HTERT RPE-1 (cell line): ENCODE results near the gene ADGRF5.

Experiments used
- in situ Hi-C: fragments of 300-500 bp; cut with MboI; formaldehyde crosslinking; loops from 4 replicates; pipeline ENCODE4 v1.14.3; 2020; ENCODE audit warnings: low sequenced_read_pairs

The ADGRF5 gene

GRCh38 chr6:46932526-46933319 lies 11.0 kb upstream of the ADGRF5 start:
- in situ Hi-C loops: no loop called here

- in situ Hi-C loops: no loop called here
Observed at GRCh38 chr6:46931416-46931815, 9.7 kb upstream of the ADGRF5 start.

- in situ Hi-C loops: no loop called here
Observed at GRCh38 chr6:46930331-46930730, 8.6 kb upstream of the ADGRF5 start.

GRCh38 chr6:46927066-46927465 lies 5.3 kb upstream of the ADGRF5 start:
- in situ Hi-C loops: no loop called here

GRCh38 chr6:46926481-46926880 lies 4.7 kb upstream of the ADGRF5 start:
- in situ Hi-C loops: no loop called here

GRCh38 chr6:46925563-46926253 lies 4.0 kb upstream of the ADGRF5 start:
- in situ Hi-C loops: no loop called here

- in situ Hi-C loops: no loop called here
Observed at GRCh38 chr6:46923476-46923875, 1.7 kb upstream of the ADGRF5 start.

- in situ Hi-C loops: no loop called here
Observed at GRCh38 chr6:46921059-46921458, 679 bp downstream of the ADGRF5 start.

- in situ Hi-C loops: no loop called here
Observed at GRCh38 chr6:46918806-46919205, 2.9 kb downstream of the ADGRF5 start.

- in situ Hi-C loops: no loop called here
Observed at GRCh38 chr6:46917002-46917545, 4.7 kb downstream of the ADGRF5 start.

GRCh38 chr6:46915866-46916265 lies 5.9 kb downstream of the ADGRF5 start:
- in situ Hi-C loops: no loop called here

- in situ Hi-C loops: no loop called here
Observed at GRCh38 chr6:46915380-46915779, 6.4 kb downstream of the ADGRF5 start.

- in situ Hi-C loops: no loop called here
Observed at GRCh38 chr6:46914279-46914810, 7.4 kb downstream of the ADGRF5 start.

GRCh38 chr6:46909371-46909770 lies 12.4 kb downstream of the ADGRF5 start:
- in situ Hi-C loops: no loop called here

GRCh38 chr6:46906776-46907175 lies 15.0 kb downstream of the ADGRF5 start:
- in situ Hi-C loops: no loop called here

- in situ Hi-C loops: no loop called here
Observed at GRCh38 chr6:46904117-46904516, 17.6 kb downstream of the ADGRF5 start.

- in situ Hi-C loops: no loop called here
Observed at GRCh38 chr6:46903175-46903574, 18.6 kb downstream of the ADGRF5 start.

GRCh38 chr6:46901882-46902314 lies 19.8 kb downstream of the ADGRF5 start:
- in situ Hi-C loops: no loop called here

- in situ Hi-C loops: no loop called here
Observed at GRCh38 chr6:46900266-46900665, 21.5 kb downstream of the ADGRF5 start.

GRCh38 chr6:46899659-46900058 lies 22.1 kb downstream of the ADGRF5 start:
- in situ Hi-C loops: no loop called here

GRCh38 chr6:46898006-46898405 lies 23.7 kb downstream of the ADGRF5 start:
- in situ Hi-C loops: no loop called here

- in situ Hi-C loops: no loop called here
Observed at GRCh38 chr6:46896871-46897270, 24.9 kb downstream of the ADGRF5 start.
